ENCODE measurements around the gene SHISAL1. TPM values are rescaled to one million over a fixed set of nuclear protein-coding genes. Genes with fewer than 3 reads are reported as not detected.

Gene SHISAL1
- total and polyA plus RNA-seq, 4 donors = 0.12 to 0.74 (median 0.34) TPM

GRCh38 chr22:44203203-44203602 is 109.5 kb downstream of the SHISAL1 start:
- TF ChIP-seq, protein P1, sequence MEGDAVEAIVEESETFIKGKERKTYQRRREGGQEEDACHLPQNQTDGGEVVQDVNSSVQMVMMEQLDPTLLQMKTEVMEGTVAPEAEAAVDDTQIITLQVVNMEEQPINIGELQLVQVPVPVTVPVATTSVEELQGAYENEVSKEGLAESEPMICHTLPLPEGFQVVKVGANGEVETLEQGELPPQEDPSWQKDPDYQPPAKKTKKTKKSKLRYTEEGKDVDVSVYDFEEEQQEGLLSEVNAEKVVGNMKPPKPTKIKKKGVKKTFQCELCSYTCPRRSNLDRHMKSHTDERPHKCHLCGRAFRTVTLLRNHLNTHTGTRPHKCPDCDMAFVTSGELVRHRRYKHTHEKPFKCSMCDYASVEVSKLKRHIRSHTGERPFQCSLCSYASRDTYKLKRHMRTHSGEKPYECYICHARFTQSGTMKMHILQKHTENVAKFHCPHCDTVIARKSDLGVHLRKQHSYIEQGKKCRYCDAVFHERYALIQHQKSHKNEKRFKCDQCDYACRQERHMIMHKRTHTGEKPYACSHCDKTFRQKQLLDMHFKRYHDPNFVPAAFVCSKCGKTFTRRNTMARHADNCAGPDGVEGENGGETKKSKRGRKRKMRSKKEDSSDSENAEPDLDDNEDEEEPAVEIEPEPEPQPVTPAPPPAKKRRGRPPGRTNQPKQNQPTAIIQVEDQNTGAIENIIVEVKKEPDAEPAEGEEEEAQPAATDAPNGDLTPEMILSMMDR (IDR thresholded peaks at IDR 0.05; ENCODE audit: control extremely low read depth, extremely low read depth) = no peak
- peaks cover 0 to 5% (median 0%) of the 10 kb centered on the region in 4 donors for H3K36me3 ChIP-seq (ENCODE audit: control insufficient read depth in 4 of 4, insufficient read depth in 4 of 4, low read length in 4 of 4)
- no peak for DNase-seq
- H3K4me1 ChIP-seq (ENCODE audit: control insufficient read depth in 5 of 5, insufficient read depth in 5 of 5, low read length in 5 of 5) = peaks cover 0 to 12% (median 0%) of the 10 kb centered on the region in 5 donors
- WGBS, 2 donors = 57 to 70% methylated on average over 6 of the region's 6 CpGs
- no peak overlapping the region for H3K4me3 ChIP-seq
- no peak for ATAC-seq (ENCODE audit: insufficient read depth, low FRiP score)
- peaks cover 0 to 3% (median 0%) of the 10 kb centered on the region in 3 donors for H3K27me3 ChIP-seq (ENCODE audit: control insufficient read depth in 3 of 3, insufficient read depth in 3 of 3, low read length in 2 of 3)
- no peak overlapping the region for H3K27ac ChIP-seq (ENCODE audit: low read depth in 1 of 2, low read length in 1 of 2)
- H3K9ac ChIP-seq (ENCODE audit: insufficient read depth in 1 of 2, low read length in 2 of 2) = no peak overlapping the region
- H3K9me3 ChIP-seq (ENCODE audit: control insufficient read depth in 4 of 4, insufficient read depth in 3 of 4, low read length in 3 of 4) = no peaks in the 10 kb centered on the region

DNA sequence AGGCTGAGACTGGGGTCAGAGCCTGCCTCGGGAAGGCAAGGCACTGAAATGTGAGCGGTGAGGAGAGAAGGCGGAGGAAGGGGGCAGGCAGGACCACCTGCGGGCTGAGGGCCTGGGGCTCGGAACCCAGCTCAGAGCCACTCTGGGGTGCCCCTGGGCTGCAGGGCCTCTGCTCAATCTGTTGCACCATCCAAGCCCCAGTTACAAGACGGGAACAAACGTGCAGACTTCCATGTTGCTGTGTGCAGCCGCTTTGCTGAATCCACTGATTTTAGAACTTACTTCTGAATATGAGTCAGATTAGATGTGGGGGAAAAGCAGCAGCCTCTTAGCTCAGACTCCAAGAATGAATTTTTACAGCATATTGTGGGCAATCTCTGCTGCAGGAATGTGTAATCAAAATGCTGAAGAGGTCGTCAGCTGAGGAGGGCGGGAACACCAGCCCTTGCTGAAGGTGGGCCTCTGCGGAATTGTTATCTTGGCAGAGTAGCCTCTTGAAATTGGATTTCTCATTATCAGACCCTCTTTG is 110.4 kb downstream of the SHISAL1 start:
- H3K36me3 ChIP-seq (ENCODE audit: control insufficient read depth in 4 of 4, insufficient read depth in 4 of 4, low read length in 4 of 4) = peaks cover 0 to 5% (median 0%) of the 10 kb centered on the region in 4 donors
- no peak for ATAC-seq (ENCODE audit: insufficient read depth, low FRiP score)
- peaks cover 0 to 12% (median 0%) of the 10 kb centered on the region in 5 donors for H3K4me1 ChIP-seq (ENCODE audit: control insufficient read depth in 5 of 5, insufficient read depth in 5 of 5, low read length in 5 of 5)
- peaks cover 0 to 3% (median 0%) of the 10 kb centered on the region in 3 donors for H3K27me3 ChIP-seq (ENCODE audit: control insufficient read depth in 3 of 3, insufficient read depth in 3 of 3, low read length in 2 of 3)
- TF ChIP-seq, protein P1 (IDR thresholded peaks at IDR 0.05; ENCODE audit: control extremely low read depth, extremely low read depth) = no peak
- H3K9me3 ChIP-seq (ENCODE audit: control insufficient read depth in 4 of 4, insufficient read depth in 3 of 4, low read length in 3 of 4) = no peaks in the 10 kb centered on the region
- no peak overlapping the region for H3K27ac ChIP-seq (ENCODE audit: low read depth in 1 of 2, low read length in 1 of 2)
- DNase-seq = peak; percentile 27 to 51 (median 34)
- no peak overlapping the region for H3K9ac ChIP-seq (ENCODE audit: insufficient read depth in 1 of 2, low read length in 2 of 2)
- H3K4me3 ChIP-seq = no peak overlapping the region
- 67 to 84% methylated on average over 11 of the region's 11 CpGs for WGBS, 2 donors

DNA sequence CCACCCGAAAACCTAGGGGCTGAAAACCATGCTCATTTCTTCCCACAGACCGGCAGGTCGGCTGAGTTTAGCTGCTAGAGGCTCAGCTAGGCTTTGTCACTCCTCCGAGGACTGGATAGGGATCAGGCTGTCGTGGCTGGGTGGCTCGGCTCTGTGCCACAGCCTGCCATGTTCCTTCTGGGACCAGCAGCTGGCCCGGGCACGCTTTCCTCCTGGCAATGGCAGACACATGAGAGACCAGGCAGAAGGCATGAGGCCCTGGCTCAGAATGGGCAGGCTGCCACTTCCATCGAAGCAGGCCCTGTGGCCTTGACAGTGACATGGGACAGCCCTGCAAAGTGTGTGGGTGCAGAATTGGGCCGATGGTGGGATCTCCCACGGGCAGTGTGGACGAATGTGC is 111.1 kb downstream of the SHISAL1 start:
- 82 to 84% methylated on average over 12 of the region's 12 CpGs for WGBS, 2 donors
- Histone ChIP-seq H3K9ac (ENCODE audit: insufficient read depth in 1 of 2, low read length in 2 of 2) (no peak overlapping the region), H3K27me3 (ENCODE audit: control insufficient read depth in 3 of 3, insufficient read depth in 3 of 3, low read length in 2 of 3) (peaks cover 0 to 3% (median 0%) of the 10 kb centered on the region in 3 donors), H3K4me3 (no peak overlapping the region), H3K4me1 (ENCODE audit: control insufficient read depth in 5 of 5, insufficient read depth in 5 of 5, low read length in 5 of 5) (peaks cover 0 to 12% (median 0%) of the 10 kb centered on the region in 5 donors), H3K9me3 (ENCODE audit: control insufficient read depth in 4 of 4, insufficient read depth in 3 of 4, low read length in 3 of 4) (no peaks in the 10 kb centered on the region), H3K36me3 (ENCODE audit: control insufficient read depth in 4 of 4, insufficient read depth in 4 of 4, low read length in 4 of 4) (peaks cover 0 to 5% (median 0%) of the 10 kb centered on the region in 4 donors), H3K27ac (ENCODE audit: low read depth in 1 of 2, low read length in 1 of 2) (no peak overlapping the region)
- DNase-seq (no peak), ATAC-seq (ENCODE audit: insufficient read depth, low FRiP score) (no peak)
- TF ChIP-seq, protein P1 (IDR thresholded peaks at IDR 0.05; ENCODE audit: control extremely low read depth, extremely low read depth) = no peak
